GM23248 (cell line): ENCODE results near the gene VWA1. TPM values are rescaled to one million over a fixed set of nuclear protein-coding genes. Genes with fewer than 3 reads are reported as not detected.
"Not testable (repeated sequence)": the region's sequence is repeated elsewhere in the genome, so short reads cannot be mapped to it uniquely, and the experiment has no call there.

Source experiments
- DNase-seq: peaks from one replicate; pipeline ENCODE4 v3.0.0-alpha.2; 2015
- H2AFZ ChIP-seq: fragments of 200-600 bp; sonication (generic); 2 replicates; pipeline ENCODE4 v1.6.1; 2016; ENCODE audit warnings: antibody characterized with exemption
- H3F3A ChIP-seq: fragments of 200-600 bp; sonication (generic); 2 replicates; pipeline ENCODE4 v1.6.1; 2016; ENCODE audit warnings: mild to moderate bottlenecking, antibody characterized with exemption, mixed run types; ENCODE audit not compliant: insufficient read depth
- H3K27ac ChIP-seq: fragments of 200-600 bp; sonication (generic); 2 replicates; pipeline ENCODE4 v1.5.1; 2016; ENCODE audit warnings: mild to moderate bottlenecking
- H3K27me3 ChIP-seq: fragments of 200-600 bp; sonication (generic); replicated peaks from 2 replicates; pipeline ENCODE4 v1.6.1; 2016; ENCODE audit warnings: mild to moderate bottlenecking; ENCODE audit not compliant: insufficient read depth
- H3K36me3 ChIP-seq: fragments of 200-600 bp; sonication (generic); 2 replicates; pipeline ENCODE4 v1.6.1; 2016; ENCODE audit warnings: low read depth, mild to moderate bottlenecking
- H3K4me1 ChIP-seq: fragments of 200-600 bp; sonication (generic); 2 replicates; pipeline ENCODE4 v1.6.1; 2016; ENCODE audit warnings: mild to moderate bottlenecking; ENCODE audit not compliant: insufficient read depth
- H3K4me2 ChIP-seq: fragments of 200-600 bp; sonication (generic); one replicate; pipeline ENCODE4 v1.6.1; 2016; ENCODE audit warnings: mild to moderate bottlenecking; ENCODE audit not compliant: unreplicated experiment
- H3K4me3 ChIP-seq: fragments of 200-600 bp; sonication (generic); 2 replicates; pipeline ENCODE4 v1.5.1; 2016; ENCODE audit warnings: mild to moderate bottlenecking
- H3K79me2 ChIP-seq: fragments of 200-600 bp; sonication (generic); 2 replicates; pipeline ENCODE4 v1.6.1; 2016; ENCODE audit warnings: mild to moderate bottlenecking; ENCODE audit not compliant: insufficient read depth
- H3K9ac ChIP-seq: fragments of 200-600 bp; sonication (generic); 2 replicates; pipeline ENCODE4 v1.6.1; 2016; ENCODE audit warnings: mild to moderate bottlenecking
- H3K9me2 ChIP-seq: fragments of 200-600 bp; sonication (generic); 2 replicates; pipeline ENCODE4 v1.6.1; 2016; ENCODE audit warnings: mixed run types, mild to moderate bottlenecking, moderate library complexity; ENCODE audit not compliant: insufficient read depth
- H3K9me3 ChIP-seq: fragments of 200-600 bp; sonication (generic); one replicate; pipeline ENCODE4 v1.6.1; 2017; ENCODE audit warnings: low read depth
- H4K20me1 ChIP-seq: fragments of 200-600 bp; sonication (generic); 2 replicates; pipeline ENCODE4 v1.6.0; 2016; ENCODE audit not compliant: insufficient read depth
- EZH2 ChIP-seq: fragments of 200-600 bp; sonication (generic); IDR thresholded peaks from 2 replicates; pipeline ENCODE4 v1.6.1; 2018; ENCODE audit warnings: antibody characterized with exemption, mild to moderate bottlenecking; ENCODE audit not compliant: insufficient read depth, poor library complexity, severe bottlenecking
- EZH2phosphoT487 ChIP-seq: fragments of 200-600 bp; sonication (generic); IDR thresholded peaks from 2 replicates; pipeline ENCODE4 v1.6.1; 2018; ENCODE audit warnings: antibody characterized with exemption, moderate library complexity, mild to moderate bottlenecking, low read depth; ENCODE audit not compliant: insufficient read depth
- WGBS, 2 experiments: methylation state at CpG; one replicate each; pipeline ENCODE4 v1.1.6; 2015 to 2017; ENCODE audit warnings: low lambda C conversion rate in 2 of 2, low coverage in 1 of 2; ENCODE audit errors: missing lambda C conversion rate in 2 of 2; 5-methylcytosine and 5-hydroxymethylcytosine counted together
- in situ Hi-C: fragments of 300-500 bp; cut with MboI; formaldehyde crosslinking; loops from 2 replicates; pipeline ENCODE4 v1.15.0; 2020
- polyA plus RNA-seq: library from polyadenylated mRNA; unstranded; fragments of >200 nt; fragmentation: Nextera tagmentation; extraction: Ambion mirVana; gene quantifications from 2 replicates; pipeline ENCODE4 v1.2.1, GENCODE V29; 2016
- total RNA-seq: library from RNA; depleted of rRNA; stranded (reverse); fragments of >200 nt; shearing (Covaris generic); gene quantifications from 2 replicates; pipeline ENCODE4 v1.2.3, GENCODE V29; 2014

The VWA1 gene
- total and polyA plus RNA-seq, 2 experiments from 2014 or later, result 1.3 to 1.4 TPM

DNA sequence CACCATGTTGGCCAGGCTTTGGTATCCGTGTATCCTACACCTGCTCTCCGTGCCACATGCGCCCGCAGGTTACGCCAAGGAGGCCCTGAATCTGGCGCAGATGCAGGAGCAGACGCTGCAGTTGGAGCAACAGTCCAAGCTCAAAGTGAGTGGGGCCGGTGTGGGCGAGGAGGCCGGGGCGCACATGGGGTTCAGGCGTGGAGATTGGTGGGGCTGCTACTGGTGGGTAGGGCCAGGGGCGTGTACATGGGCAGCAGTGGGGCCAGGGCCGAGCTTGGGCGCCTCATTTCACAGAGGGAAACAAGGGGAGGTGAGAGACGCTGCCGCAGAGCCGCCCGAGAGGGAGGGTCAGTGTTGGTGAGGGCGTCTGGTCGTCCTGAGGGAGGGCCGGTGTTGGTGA lies 41.7 kb downstream of the VWA1 start:
- DNase-seq, result no peak
- Histone ChIP-seq H3K4me1 (no peaks in the 10 kb centered on the region), H3K9ac (no peak overlapping the region), H4K20me1 (no peaks in the 10 kb centered on the region), H3K4me3 (no peak overlapping the region), H3K4me2 (no peak overlapping the region), H3K79me2 (peaks cover 74% of the 10 kb centered on the region), H3F3A (peaks cover 10% of the 10 kb centered on the region; the same call in 1 of the 2 replicates), H3K9me3 (no peaks in the 10 kb centered on the region), H3K27me3 (no peaks in the 10 kb centered on the region), H2AFZ (no peak overlapping the region), H3K9me2 (no peaks in the 10 kb centered on the region), H3K36me3 (peaks cover 6% of the 10 kb centered on the region; the same call in 1 of the 2 replicates), H3K27ac (no peak overlapping the region)
- no peak for TF ChIP-seq EZH2
- TF ChIP-seq EZH2phosphoT487, result no peak
- in situ Hi-C loops, result no loop called here
- 98 to 99% methylated on average over 15 to 22 of the region's 22 CpGs for WGBS, 2 experiments

DNA sequence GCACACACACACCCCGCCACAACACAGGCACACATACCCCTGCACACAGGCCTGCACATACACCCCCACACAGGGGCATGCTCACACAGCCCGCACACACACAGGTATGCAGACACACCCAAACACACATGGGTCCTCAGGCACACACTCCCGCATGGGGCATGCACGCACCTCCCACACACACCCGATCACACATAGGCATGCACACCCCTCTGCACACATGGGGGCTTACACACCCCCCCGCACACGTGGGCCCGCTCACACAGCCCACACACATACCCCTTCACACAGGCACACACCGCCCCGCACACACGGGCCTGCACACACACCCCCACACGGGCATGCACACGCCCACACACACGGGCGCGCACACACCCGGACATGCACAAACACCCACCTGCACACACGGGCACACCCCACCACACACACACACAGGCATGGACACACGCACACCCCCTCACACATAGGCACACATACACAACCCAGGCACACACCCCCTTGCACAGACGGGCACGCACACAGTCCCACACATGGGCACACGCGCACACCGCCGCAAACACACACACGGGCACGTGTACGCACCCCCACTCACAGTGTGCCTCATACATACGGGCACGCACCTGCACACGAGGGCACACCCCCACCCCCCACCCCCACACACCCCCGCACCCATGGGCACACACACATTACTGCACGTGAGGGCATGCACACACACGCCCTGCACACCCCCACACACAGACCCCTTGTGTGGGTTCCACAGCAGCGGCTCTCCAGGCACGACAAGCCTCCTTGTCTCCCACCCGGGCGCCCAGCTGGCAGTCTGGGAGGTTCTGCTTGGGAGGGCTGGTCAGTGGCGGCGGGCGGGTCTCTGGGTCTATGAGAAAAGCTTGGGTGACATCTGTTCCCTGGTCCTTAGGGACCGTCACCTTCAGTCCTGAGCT lies 44.3 kb downstream of the VWA1 start:
- Histone ChIP-seq H3K4me3 (no peak overlapping the region), H3K79me2 (peaks cover 70% of the 10 kb centered on the region), H3F3A (no peaks in the 10 kb centered on the region), H4K20me1 (no peaks in the 10 kb centered on the region), H3K27ac (no peak overlapping the region), H3K9me2 (no peaks in the 10 kb centered on the region), H3K27me3 (no peaks in the 10 kb centered on the region), H3K4me1 (no peaks in the 10 kb centered on the region), H3K36me3 (peaks cover 6% of the 10 kb centered on the region; the same call in 1 of the 2 replicates), H2AFZ (no peak overlapping the region), H3K9ac (no peak overlapping the region), H3K9me3 (no peaks in the 10 kb centered on the region), H3K4me2 (no peak overlapping the region)
- DNase-seq, result no peak
- 94 to 95% methylated on average over 14 to 42 of the region's 42 CpGs for WGBS, 2 experiments
- TF ChIP-seq EZH2phosphoT487 (no peak), EZH2 (no peak)
- in situ Hi-C loops, result no loop called here

DNA sequence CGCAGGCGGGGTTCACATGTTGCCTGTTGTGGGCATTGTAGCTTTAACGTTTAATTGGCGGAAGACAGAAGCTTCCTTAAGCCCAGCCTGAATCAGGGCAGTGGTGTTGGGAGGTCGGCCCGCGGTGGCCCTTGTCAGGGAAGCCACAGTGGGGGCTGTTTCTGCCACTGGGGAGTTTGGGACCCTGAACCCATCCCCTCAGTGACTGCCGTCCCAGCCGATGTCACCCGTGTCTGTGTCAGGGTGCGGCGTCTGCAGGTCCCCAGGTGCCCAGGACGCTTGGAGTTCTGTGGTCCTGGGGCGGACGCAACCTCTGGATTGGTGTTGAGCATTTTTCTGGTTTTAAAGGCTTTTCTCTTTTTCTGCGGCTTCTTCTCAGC lies 45.0 kb downstream of the VWA1 start:
- H3K79me2 ChIP-seq, result peaks cover 66% of the 10 kb centered on the region
- H3K4me3 ChIP-seq, H3K27ac ChIP-seq, H2AFZ ChIP-seq, H3K9me2 ChIP-seq, H3F3A ChIP-seq, H3K4me1 ChIP-seq, H3K9ac ChIP-seq, H3K9me3 ChIP-seq, H3K36me3 ChIP-seq, H4K20me1 ChIP-seq, DNase-seq, in situ Hi-C loops, H3K4me2 ChIP-seq, H3K27me3 ChIP-seq: not testable (repeated sequence)
- 98 to 99% methylated on average over 16 of the region's 16 CpGs for WGBS, 2 experiments

DNA sequence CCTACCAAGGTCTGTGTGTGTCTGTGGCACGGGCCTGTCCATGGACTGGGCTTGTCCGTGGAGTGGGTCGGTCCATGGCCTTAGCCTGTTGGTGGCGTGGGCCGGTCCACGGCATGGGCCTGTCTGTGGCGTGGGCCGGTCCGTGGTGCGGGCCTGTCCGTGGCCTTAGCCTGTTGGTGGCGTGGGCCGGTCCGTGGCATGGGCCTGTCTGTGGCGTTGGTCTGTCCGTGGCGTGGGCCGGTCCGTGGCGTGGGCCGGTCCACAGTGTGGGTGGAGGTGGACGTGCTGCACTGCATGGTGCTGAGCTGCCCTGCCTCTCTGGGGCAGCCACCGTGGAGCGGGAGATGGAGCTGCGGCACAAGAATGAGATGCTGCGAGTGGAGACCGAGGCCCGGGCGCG lies 46.3 kb downstream of the VWA1 start:
- DNase-seq, in situ Hi-C loops, H3K9ac ChIP-seq, H3K27me3 ChIP-seq, H3K4me3 ChIP-seq, H3K4me2 ChIP-seq, H3K27ac ChIP-seq, H2AFZ ChIP-seq, H3K9me3 ChIP-seq, H3F3A ChIP-seq, H4K20me1 ChIP-seq, H3K9me2 ChIP-seq, H3K36me3 ChIP-seq, H3K4me1 ChIP-seq: not testable (repeated sequence)
- WGBS, 2 experiments, result 99 to 100% methylated on average over 10 to 24 of the region's 30 CpGs
- H3K79me2 ChIP-seq, result peaks cover 52% of the 10 kb centered on the region
